ENCODE measurements around the gene C6orf132.
"Not testable (repeated sequence)": the region's sequence is repeated elsewhere in the genome, so short reads cannot be mapped to it uniquely, and the experiment has no call there.

Gene C6orf132

GRCh38 chr6:42142118-42142835 is at the start of gene C6orf132:
Gene C6orf132, minus strand, starts transcription at chr6:42142620. Its CDS starts 176 bp downstream, at chr6:42142444.
- DNase-seq (ENCODE audit: low spot score), result no peak

- DNase-seq (ENCODE audit: low spot score), result no peak
Observed at GRCh38 chr6:42190554-42191183, 48.2 kb upstream of the C6orf132 start.

- DNase-seq (ENCODE audit: low spot score), result no peak
Observed at GRCh38 chr6:42188406-42188805, 46.0 kb upstream of the C6orf132 start.

GRCh38 chr6:42185597-42185996 is 43.2 kb upstream of the C6orf132 start:
- DNase-seq (ENCODE audit: low spot score), result no peak

GRCh38 chr6:42184475-42184874 is 42.1 kb upstream of the C6orf132 start:
- DNase-seq (ENCODE audit: low spot score), result no peak

GRCh38 chr6:42182101-42182500 is 39.7 kb upstream of the C6orf132 start:
- no peak for DNase-seq (ENCODE audit: low spot score)

- DNase-seq (ENCODE audit: low spot score), result no peak
Observed at GRCh38 chr6:42179945-42180313, 37.5 kb upstream of the C6orf132 start.

- no peak for DNase-seq (ENCODE audit: low spot score)
Observed at GRCh38 chr6:42179261-42179944, 37.0 kb upstream of the C6orf132 start.

- no peak for DNase-seq (ENCODE audit: low spot score)
Observed at GRCh38 chr6:42177514-42178364, 35.3 kb upstream of the C6orf132 start.

- DNase-seq (ENCODE audit: low spot score), result no peak
Observed at GRCh38 chr6:42176981-42177380, 34.6 kb upstream of the C6orf132 start.

- DNase-seq (ENCODE audit: low spot score), result no peak
Observed at GRCh38 chr6:42175860-42176259, 33.4 kb upstream of the C6orf132 start.

GRCh38 chr6:42173101-42173500 is 30.7 kb upstream of the C6orf132 start, which contains the start of gene GUCA1A:
Gene GUCA1A, plus strand, starts transcription at chr6:42173364. Its CDS starts 250 bp downstream, at chr6:42173614.
- no peak for DNase-seq (ENCODE audit: low spot score)

GRCh38 chr6:42171813-42172581 is 29.6 kb upstream of the C6orf132 start:
- DNase-seq (ENCODE audit: low spot score), result no peak

GRCh38 chr6:42169780-42170179 is 27.4 kb upstream of the C6orf132 start:
- not testable (repeated sequence) for DNase-seq (ENCODE audit: low spot score)

- no peak for DNase-seq (ENCODE audit: low spot score)
Observed at GRCh38 chr6:42168650-42169049, 26.2 kb upstream of the C6orf132 start.

- peak; percentile 77 for DNase-seq (ENCODE audit: low spot score)
Observed at GRCh38 chr6:42166444-42167141, 24.2 kb upstream of the C6orf132 start.

GRCh38 chr6:42165016-42165415 is 22.6 kb upstream of the C6orf132 start:
- no peak for DNase-seq (ENCODE audit: low spot score)

- DNase-seq (ENCODE audit: low spot score), result no peak
Observed at GRCh38 chr6:42163981-42164380, 21.6 kb upstream of the C6orf132 start.

GRCh38 chr6:42162812-42163211 is 20.4 kb upstream of the C6orf132 start:
- DNase-seq (ENCODE audit: low spot score), result no peak

GRCh38 chr6:42162384-42162783 is 20.0 kb upstream of the C6orf132 start:
- no peak for DNase-seq (ENCODE audit: low spot score)

Measured in activated CD4-positive, alpha-beta T cell treated with anti-CD3 and anti-CD28 coated beads, Interleukin-2, Interleukin-4, amounts not matched to agents 100 ng/mL and 50 ng/mL, durations not matched to agents 16 hours and 8 hours (primary cell).